Measurements from ENCODE around the gene TMEM81.

GRCh38 chr1:205074084-205074483 is 10.2 kb downstream of the TMEM81 start:
- TF ChIP-seq, protein P1, sequence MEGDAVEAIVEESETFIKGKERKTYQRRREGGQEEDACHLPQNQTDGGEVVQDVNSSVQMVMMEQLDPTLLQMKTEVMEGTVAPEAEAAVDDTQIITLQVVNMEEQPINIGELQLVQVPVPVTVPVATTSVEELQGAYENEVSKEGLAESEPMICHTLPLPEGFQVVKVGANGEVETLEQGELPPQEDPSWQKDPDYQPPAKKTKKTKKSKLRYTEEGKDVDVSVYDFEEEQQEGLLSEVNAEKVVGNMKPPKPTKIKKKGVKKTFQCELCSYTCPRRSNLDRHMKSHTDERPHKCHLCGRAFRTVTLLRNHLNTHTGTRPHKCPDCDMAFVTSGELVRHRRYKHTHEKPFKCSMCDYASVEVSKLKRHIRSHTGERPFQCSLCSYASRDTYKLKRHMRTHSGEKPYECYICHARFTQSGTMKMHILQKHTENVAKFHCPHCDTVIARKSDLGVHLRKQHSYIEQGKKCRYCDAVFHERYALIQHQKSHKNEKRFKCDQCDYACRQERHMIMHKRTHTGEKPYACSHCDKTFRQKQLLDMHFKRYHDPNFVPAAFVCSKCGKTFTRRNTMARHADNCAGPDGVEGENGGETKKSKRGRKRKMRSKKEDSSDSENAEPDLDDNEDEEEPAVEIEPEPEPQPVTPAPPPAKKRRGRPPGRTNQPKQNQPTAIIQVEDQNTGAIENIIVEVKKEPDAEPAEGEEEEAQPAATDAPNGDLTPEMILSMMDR (IDR thresholded peaks at IDR 0.05): no peak
- no peak for TF ChIP-seq EZH2 (IDR thresholded peaks at IDR 0.05)
- no peak for TF ChIP-seq EZH2phosphoT487 (IDR thresholded peaks at IDR 0.05)

All from neural progenitor cell (in vitro differentiated cells).